T-helper 17 cell (primary cell): ENCODE results near the gene KDELR1. TPM values are rescaled to one million over a fixed set of nuclear protein-coding genes. Genes with fewer than 3 reads are reported as not detected.

Experiments used
- ATAC-seq: fragments of 150-1000 bp; cut with Tn5 transposase; 2 replicates; pipeline ENCODE4 v1.10.0; 2021; ENCODE audit warnings: mild to moderate bottlenecking, moderate library complexity
- DNase-seq, 3 donors: peaks; one replicate each; pipeline versions ENCODE4 v3.0.0 to v3.0.0-alpha.2; 2020 to 2021
- H3K9me3 ChIP-seq: one replicate; pipeline ENCODE4 v1.7.0; 2013; ENCODE audit warnings: low read length, mild to moderate bottlenecking; ENCODE audit not compliant: control insufficient read depth, poor library complexity, severe bottlenecking
- H3K27ac Mint-ChIP-seq: one replicate; pipeline ENCODE4 v1.8.0; 2022; ENCODE audit warnings: mild to moderate bottlenecking, moderate library complexity, mixed read lengths
- H3K27me3 Mint-ChIP-seq: one replicate; pipeline ENCODE4 v1.8.0; 2022; ENCODE audit warnings: mixed read lengths
- H3K36me3 Mint-ChIP-seq: one replicate; pipeline ENCODE4 v1.8.0; 2022; ENCODE audit warnings: low read depth, mixed read lengths
- H3K4me1 Mint-ChIP-seq: one replicate; pipeline ENCODE4 v1.8.0; 2022; ENCODE audit warnings: mild to moderate bottlenecking, mixed read lengths
- H3K4me3 Mint-ChIP-seq: one replicate; pipeline ENCODE4 v1.8.0; 2022; ENCODE audit warnings: mild to moderate bottlenecking, moderate library complexity, mixed read lengths
- total RNA-seq, 4 donors: library from RNA in 2 of 4; stranded (reverse) in 2 of 4; gene quantifications; one replicate each; pipeline ENCODE4 v1.2.3 and lab custom pipeline; 2022 to 2026

KDELR1 gene
- total RNA-seq (10 to 100 TPM; 34.0 to 41.3 TPM), total RNA-seq (lab: John Stamatoyannopoulos, UW) (17.7 to 23.9 reads per million in 2 donors)

GRCh38 chr19:48391100-48392005 lies at the start of gene KDELR1:
Gene KDELR1, minus strand, starts transcription at chr19:48391551. Its CDS starts 193 bp downstream, at chr19:48391358.
- Mint-ChIP-seq H3K4me1 (peaks cover 30% of the 10 kb centered on the region), H3K36me3 (peaks cover 8% of the 10 kb centered on the region), H3K27ac (peak within 1 kb of the TSS; percentile 92), H3K4me3 (peak within 1 kb of the TSS; percentile 90), H3K27me3 (peaks cover 15% of the 10 kb centered on the region)
- peak; percentile 85 for ATAC-seq
- no peaks in the 10 kb centered on the region for H3K9me3 ChIP-seq
- DNase-seq: peak; percentile 70 to 72 (median 70)

- no peaks in the 10 kb centered on the region for H3K9me3 ChIP-seq
- no peak for ATAC-seq
- peaks cover 32% of the 10 kb centered on the region for H3K27me3 Mint-ChIP-seq
- DNase-seq: no peak
- H3K4me1 Mint-ChIP-seq: no peaks in the 10 kb centered on the region
- H3K4me3 Mint-ChIP-seq: no peak overlapping the region
- H3K36me3 Mint-ChIP-seq: peaks cover 2% of the 10 kb centered on the region
- no peak overlapping the region for H3K27ac Mint-ChIP-seq
Observed at GRCh38 chr19:48436586-48436985, 45.2 kb upstream of the KDELR1 start.

GRCh38 chr19:48433337-48433736 lies 42.0 kb upstream of the KDELR1 start:
- Mint-ChIP-seq H3K4me1 (no peaks in the 10 kb centered on the region), H3K27me3 (peaks cover 25% of the 10 kb centered on the region), H3K27ac (peak overlapping the region; percentile 16), H3K4me3 (no peak overlapping the region), H3K36me3 (peaks cover 2% of the 10 kb centered on the region)
- ATAC-seq (no peak), DNase-seq (no peak)
- no peaks in the 10 kb centered on the region for H3K9me3 ChIP-seq

GRCh38 chr19:48428670-48429069 lies 37.3 kb upstream of the KDELR1 start:
- no peaks in the 10 kb centered on the region for H3K27me3 Mint-ChIP-seq
- no peak for ATAC-seq
- no peak overlapping the region for H3K4me3 Mint-ChIP-seq
- no peaks in the 10 kb centered on the region for H3K36me3 Mint-ChIP-seq
- no peak overlapping the region for H3K27ac Mint-ChIP-seq
- no peak for DNase-seq
- H3K4me1 Mint-ChIP-seq: peaks cover 2% of the 10 kb centered on the region
- no peaks in the 10 kb centered on the region for H3K9me3 ChIP-seq

- no peak for ATAC-seq
- no peaks in the 10 kb centered on the region for H3K9me3 ChIP-seq
Observed at GRCh38 chr19:48424694-48425219, 33.4 kb upstream of the KDELR1 start.

GRCh38 chr19:48421548-48421947 lies 30.2 kb upstream of the KDELR1 start:
- no peaks in the 10 kb centered on the region for H3K9me3 ChIP-seq
- H3K27ac Mint-ChIP-seq: no peak overlapping the region
- ATAC-seq (no peak), DNase-seq (no peak)
- no peak overlapping the region for H3K4me3 Mint-ChIP-seq
- H3K27me3 Mint-ChIP-seq: no peaks in the 10 kb centered on the region
- peaks cover 13% of the 10 kb centered on the region for H3K4me1 Mint-ChIP-seq
- H3K36me3 Mint-ChIP-seq: peaks cover 4% of the 10 kb centered on the region

More at GRCh38 chr19:48424694-48425219, 33.4 kb upstream of the KDELR1 start:
- no peak overlapping the region for H3K4me3 Mint-ChIP-seq
- H3K27me3 Mint-ChIP-seq: no peaks in the 10 kb centered on the region
- H3K4me1 Mint-ChIP-seq: peaks cover 2% of the 10 kb centered on the region
- no peak for DNase-seq
- H3K36me3 Mint-ChIP-seq: peaks cover 4% of the 10 kb centered on the region
- no peak overlapping the region for H3K27ac Mint-ChIP-seq

GRCh38 chr19:48419158-48419920 lies 28.0 kb upstream of the KDELR1 start:
- peak overlapping the region; percentile 82 for H3K4me3 Mint-ChIP-seq
- DNase-seq (peak; percentile 46 to 56 (median 54)), ATAC-seq (peak; percentile 81)
- peaks cover 20% of the 10 kb centered on the region for H3K4me1 Mint-ChIP-seq
- H3K27me3 Mint-ChIP-seq: no peaks in the 10 kb centered on the region
- peak overlapping the region; percentile 69 for H3K27ac Mint-ChIP-seq
- H3K36me3 Mint-ChIP-seq: peaks cover 4% of the 10 kb centered on the region
- H3K9me3 ChIP-seq: no peaks in the 10 kb centered on the region

- Mint-ChIP-seq H3K4me3 (peak overlapping the region; percentile 82), H3K27me3 (no peaks in the 10 kb centered on the region), H3K36me3 (peaks cover 4% of the 10 kb centered on the region), H3K4me1 (peaks cover 20% of the 10 kb centered on the region), H3K27ac (peak overlapping the region; percentile 69)
- no peaks in the 10 kb centered on the region for H3K9me3 ChIP-seq
- DNase-seq: no peak
- ATAC-seq: no peak
Observed at GRCh38 chr19:48418317-48419064, 27.1 kb upstream of the KDELR1 start.

GRCh38 chr19:48417421-48417820 lies 26.1 kb upstream of the KDELR1 start:
- H3K9me3 ChIP-seq: no peaks in the 10 kb centered on the region
- Mint-ChIP-seq H3K4me3 (no peak overlapping the region), H3K27me3 (no peaks in the 10 kb centered on the region), H3K36me3 (no peaks in the 10 kb centered on the region), H3K4me1 (peaks cover 20% of the 10 kb centered on the region), H3K27ac (no peak overlapping the region)
- DNase-seq (no peak), ATAC-seq (no peak)

- no peaks in the 10 kb centered on the region for H3K27me3 Mint-ChIP-seq
- H3K36me3 Mint-ChIP-seq: no peaks in the 10 kb centered on the region
- no peak for ATAC-seq
- peaks cover 20% of the 10 kb centered on the region for H3K4me1 Mint-ChIP-seq
- H3K27ac Mint-ChIP-seq: no peak overlapping the region
- DNase-seq: no peak
- peak overlapping the region; percentile 87 for H3K4me3 Mint-ChIP-seq
- H3K9me3 ChIP-seq: no peaks in the 10 kb centered on the region
Observed at GRCh38 chr19:48415806-48416221, 24.5 kb upstream of the KDELR1 start.

GRCh38 chr19:48415395-48415794 lies 24.0 kb upstream of the KDELR1 start:
- ATAC-seq (peak; percentile 78), DNase-seq (peak; percentile 57 to 71 (median 62))
- Mint-ChIP-seq H3K27ac (no peak overlapping the region), H3K4me3 (peak overlapping the region; percentile 87), H3K36me3 (no peaks in the 10 kb centered on the region), H3K27me3 (no peaks in the 10 kb centered on the region), H3K4me1 (peaks cover 20% of the 10 kb centered on the region)
- no peaks in the 10 kb centered on the region for H3K9me3 ChIP-seq

- H3K4me1 Mint-ChIP-seq: peaks cover 17% of the 10 kb centered on the region
- DNase-seq: no peak
- H3K27ac Mint-ChIP-seq: no peak overlapping the region
- no peaks in the 10 kb centered on the region for H3K27me3 Mint-ChIP-seq
- H3K4me3 Mint-ChIP-seq: peak overlapping the region; percentile 33
- no peaks in the 10 kb centered on the region for H3K9me3 ChIP-seq
- ATAC-seq: no peak
- H3K36me3 Mint-ChIP-seq: no peaks in the 10 kb centered on the region
Observed at GRCh38 chr19:48413879-48414587, 22.7 kb upstream of the KDELR1 start.
